Activated CD4-positive, alpha-beta T cell treated with anti-CD3 and anti-CD28 coated beads, Interleukin-2, amount 50 U/mL, for 48 hours (primary cell): Measurements from ENCODE around the gene MUC5AC.
"Not testable (repeated sequence)": the region's sequence is repeated elsewhere in the genome, so short reads cannot be mapped to it uniquely, and the experiment has no call there.

Experiments used
- DNase-seq, 2 experiments: peaks; one replicate each; pipeline ENCODE4 v3.0.0-alpha.2; 2020

MUC5AC gene, protein sequence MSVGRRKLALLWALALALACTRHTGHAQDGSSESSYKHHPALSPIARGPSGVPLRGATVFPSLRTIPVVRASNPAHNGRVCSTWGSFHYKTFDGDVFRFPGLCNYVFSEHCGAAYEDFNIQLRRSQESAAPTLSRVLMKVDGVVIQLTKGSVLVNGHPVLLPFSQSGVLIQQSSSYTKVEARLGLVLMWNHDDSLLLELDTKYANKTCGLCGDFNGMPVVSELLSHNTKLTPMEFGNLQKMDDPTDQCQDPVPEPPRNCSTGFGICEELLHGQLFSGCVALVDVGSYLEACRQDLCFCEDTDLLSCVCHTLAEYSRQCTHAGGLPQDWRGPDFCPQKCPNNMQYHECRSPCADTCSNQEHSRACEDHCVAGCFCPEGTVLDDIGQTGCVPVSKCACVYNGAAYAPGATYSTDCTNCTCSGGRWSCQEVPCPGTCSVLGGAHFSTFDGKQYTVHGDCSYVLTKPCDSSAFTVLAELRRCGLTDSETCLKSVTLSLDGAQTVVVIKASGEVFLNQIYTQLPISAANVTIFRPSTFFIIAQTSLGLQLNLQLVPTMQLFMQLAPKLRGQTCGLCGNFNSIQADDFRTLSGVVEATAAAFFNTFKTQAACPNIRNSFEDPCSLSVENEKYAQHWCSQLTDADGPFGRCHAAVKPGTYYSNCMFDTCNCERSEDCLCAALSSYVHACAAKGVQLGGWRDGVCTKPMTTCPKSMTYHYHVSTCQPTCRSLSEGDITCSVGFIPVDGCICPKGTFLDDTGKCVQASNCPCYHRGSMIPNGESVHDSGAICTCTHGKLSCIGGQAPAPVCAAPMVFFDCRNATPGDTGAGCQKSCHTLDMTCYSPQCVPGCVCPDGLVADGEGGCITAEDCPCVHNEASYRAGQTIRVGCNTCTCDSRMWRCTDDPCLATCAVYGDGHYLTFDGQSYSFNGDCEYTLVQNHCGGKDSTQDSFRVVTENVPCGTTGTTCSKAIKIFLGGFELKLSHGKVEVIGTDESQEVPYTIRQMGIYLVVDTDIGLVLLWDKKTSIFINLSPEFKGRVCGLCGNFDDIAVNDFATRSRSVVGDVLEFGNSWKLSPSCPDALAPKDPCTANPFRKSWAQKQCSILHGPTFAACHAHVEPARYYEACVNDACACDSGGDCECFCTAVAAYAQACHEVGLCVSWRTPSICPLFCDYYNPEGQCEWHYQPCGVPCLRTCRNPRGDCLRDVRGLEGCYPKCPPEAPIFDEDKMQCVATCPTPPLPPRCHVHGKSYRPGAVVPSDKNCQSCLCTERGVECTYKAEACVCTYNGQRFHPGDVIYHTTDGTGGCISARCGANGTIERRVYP (N-terminal part only)

DNA sequence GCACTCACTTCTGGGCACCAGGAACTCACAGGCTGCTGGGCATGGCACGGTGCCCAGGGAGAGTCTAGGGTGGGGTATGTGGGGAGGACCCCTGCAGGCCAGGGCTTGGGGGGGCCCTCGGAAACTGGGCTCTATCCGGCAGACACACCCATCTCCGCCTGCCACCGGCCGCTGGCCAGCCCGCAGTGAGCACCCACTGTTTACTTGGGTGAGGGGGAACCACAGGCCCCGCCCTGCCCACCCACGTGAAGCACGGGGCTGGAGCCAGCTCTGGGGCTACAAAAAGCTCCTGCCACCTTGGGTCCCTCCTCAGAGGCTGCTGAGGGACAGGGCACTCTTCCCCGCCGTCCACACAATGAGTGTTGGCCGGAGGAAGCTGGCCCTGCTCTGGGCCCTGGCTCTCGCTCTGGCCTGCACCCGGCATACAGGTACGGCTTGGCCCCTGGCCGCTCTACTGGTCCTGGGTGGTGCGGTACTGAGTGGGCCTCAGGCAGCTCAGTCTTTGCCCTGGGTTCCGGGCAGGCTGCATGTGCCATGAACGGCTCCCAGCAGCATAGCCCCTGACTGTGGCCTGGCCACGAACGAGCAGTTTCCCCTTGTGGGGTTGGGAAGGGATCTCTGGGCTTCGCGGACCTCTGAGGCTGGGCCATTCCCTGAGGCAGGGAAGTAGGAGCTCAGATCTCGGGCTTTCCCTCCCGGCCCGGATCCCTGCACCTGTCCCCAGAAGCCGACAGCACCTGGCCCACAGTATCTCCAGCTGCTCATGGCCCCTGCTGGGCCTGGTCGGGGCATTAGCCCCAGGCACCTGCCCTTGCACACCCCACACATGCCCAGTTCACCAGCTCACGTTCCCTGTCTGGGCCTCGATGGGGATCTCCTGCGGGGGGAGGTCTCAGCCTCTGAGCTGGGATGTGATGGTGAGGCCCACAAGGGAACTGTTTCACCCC is at the start of gene MUC5AC:
Gene MUC5AC, plus strand, starts transcription at position 309 of the 947 bp plus-strand sequence. Its CDS starts 47 bp downstream, at position 356.
- DNase-seq, result no peak

- DNase-seq, result no peak
Measured at GRCh38 chr11:1108246-1108900, 49.4 kb upstream of the MUC5AC start.

GRCh38 chr11:1109101-1109917 is 48.4 kb upstream of the MUC5AC start:
- no peak for DNase-seq

GRCh38 chr11:1109918-1110705 is 47.6 kb upstream of the MUC5AC start:
- no peak for DNase-seq

GRCh38 chr11:1111545-1112212 is 46.1 kb upstream of the MUC5AC start:
- DNase-seq, result no peak

GRCh38 chr11:1112351-1113191 is 45.2 kb upstream of the MUC5AC start:
- DNase-seq, result no peak

GRCh38 chr11:1113405-1114201 is 44.1 kb upstream of the MUC5AC start:
- DNase-seq, result no peak

GRCh38 chr11:1115292-1115691 is 42.5 kb upstream of the MUC5AC start:
- not testable (repeated sequence) for DNase-seq

DNA sequence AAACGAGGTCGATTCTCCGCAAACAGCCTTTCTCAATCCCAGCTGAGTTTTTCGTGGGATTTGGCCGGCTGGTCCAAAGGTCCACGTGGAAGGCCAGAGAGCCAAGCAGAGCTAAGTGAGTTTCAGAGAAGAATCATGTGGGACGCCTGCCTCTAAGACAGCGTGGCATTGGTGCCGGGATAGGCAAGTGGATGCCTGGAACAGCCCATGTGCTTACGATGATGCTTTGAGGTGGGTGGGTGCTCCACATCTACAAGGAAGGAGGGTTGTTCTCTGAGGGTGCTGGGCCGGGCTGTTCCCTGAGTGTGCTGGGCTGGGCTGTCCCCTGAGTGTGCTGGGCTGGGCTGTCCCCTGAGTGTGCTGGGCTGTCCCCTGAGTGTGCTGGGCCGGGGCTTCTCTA is 41.6 kb upstream of the MUC5AC start:
- no peak for DNase-seq

- DNase-seq, result no peak
Measured at GRCh38 chr11:1116666-1117390, 40.9 kb upstream of the MUC5AC start.

DNA sequence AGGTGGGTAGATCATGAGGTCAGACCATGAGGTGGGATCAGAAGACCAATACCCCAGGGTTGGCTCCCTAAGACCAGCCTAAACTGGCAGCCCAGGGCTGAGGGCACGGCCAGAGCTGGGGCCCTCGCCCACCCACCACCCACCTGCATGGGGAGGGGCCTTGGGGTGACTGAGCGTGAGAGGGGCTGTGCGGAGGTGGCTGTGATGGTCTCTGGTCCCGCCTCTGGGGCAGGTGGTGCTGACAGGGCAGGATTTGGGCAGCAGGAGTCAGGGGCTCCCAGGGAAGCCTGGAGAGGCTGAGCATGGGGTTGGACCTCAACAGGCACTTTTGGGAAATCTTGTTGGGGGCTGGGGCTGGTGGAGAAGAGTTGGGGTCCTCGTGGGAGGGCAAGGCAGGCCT is 39.8 kb upstream of the MUC5AC start:
- no peak for DNase-seq

- DNase-seq, result no peak
Measured at GRCh38 chr11:1118755-1119603, 38.8 kb upstream of the MUC5AC start.

GRCh38 chr11:1119604-1120146 is 38.1 kb upstream of the MUC5AC start:
- no peak for DNase-seq

DNA sequence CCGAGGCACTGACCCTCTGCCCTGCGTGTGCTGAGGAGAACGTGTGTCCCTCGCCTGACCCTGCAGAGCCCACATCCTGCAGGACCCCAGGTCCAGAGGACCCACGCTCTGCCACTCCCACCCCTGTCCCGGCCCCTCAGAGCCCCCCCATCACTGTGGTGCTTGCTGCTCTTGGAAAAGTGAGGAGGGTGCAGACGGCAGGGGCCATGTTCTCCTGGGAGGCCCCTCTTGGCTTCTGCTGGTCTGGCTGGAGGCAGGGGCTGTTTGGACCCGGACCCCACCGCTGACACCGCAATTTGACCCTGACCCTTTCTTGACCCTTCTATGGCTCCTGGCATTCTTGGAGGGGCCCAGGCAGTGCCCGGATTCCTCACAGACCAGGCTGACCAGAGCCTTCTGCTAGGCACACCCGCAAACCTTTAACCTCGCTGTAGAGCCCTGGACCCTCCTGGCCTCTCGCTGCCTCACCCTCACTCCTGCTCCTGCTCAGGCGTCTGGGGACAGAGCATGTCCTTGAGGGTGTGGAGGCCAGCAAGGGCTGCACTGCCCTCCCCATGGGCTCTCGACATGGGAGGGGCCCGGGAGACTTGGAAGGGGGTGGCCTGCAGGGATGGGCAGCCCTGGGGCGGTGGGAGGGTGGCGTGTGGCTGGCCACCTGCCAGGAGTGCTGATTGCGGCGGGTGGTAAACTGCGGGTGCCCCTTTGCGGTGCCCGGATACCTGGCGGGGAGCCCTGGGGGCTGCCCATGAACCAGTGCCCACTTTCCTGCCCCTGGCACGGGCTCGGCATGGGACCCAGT is 37.0 kb upstream of the MUC5AC start:
- DNase-seq, result no peak
